IPS DF 4.7 (cell line): ENCODE results near the gene ONECUT1.

Source experiments
- DNase-seq: peaks from one replicate; pipeline ENCODE4 v3.0.0-alpha.2; 2013; ENCODE audit warnings: low spot score; ENCODE audit errors: extremely low read depth

The ONECUT1 gene

DNA sequence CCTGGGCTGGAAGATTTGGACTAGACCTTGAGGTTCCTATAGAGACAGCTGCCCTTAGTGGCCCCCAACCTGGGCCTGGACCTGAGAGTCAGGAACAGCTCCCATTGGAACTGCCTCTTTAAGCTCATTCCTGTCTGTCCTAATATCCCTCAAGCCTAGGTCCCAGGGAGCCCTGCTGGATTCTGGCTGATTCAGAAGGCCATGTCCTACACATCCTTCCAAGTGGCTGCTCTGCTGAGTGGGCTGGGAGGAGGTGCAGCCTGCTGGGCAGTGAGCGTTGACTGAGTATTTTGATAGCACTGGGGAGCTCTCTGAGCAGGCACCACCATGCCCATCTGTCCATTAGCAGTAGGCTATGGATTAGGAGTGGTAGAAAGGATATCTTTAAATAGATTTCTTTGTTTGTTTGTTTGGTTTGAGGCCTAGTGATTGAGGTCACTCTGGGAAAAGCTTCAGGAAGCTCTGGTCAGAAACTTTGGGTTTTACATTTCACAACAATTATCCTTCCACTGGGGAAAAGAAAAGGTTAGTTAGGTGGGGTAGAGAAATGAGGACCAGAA lies 56.4 kb downstream of the ONECUT1 start:
- DNase-seq = no peak

- DNase-seq = no peak
Observed at GRCh38 chr15:52733088-52733487, 57.0 kb downstream of the ONECUT1 start.

DNA sequence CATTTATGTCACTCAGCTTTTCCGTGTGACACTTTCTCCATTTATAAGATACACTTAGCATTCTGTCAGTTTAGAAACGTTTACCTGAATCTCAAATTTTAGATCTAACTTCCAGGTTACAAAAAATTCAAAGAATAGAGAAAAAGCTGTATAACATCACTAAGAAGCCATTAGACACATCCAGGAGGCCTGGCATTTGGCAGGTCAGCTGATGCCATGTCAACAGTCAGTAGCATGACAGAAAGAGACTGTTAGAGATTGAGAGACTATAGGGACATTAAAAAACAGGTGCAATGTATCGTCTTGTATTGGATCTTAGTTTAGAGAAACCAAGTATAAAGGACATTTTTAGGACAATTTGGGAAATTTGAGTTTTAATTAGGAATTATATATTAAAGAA lies 57.6 kb downstream of the ONECUT1 start:
- DNase-seq = no peak

- no peak for DNase-seq
Observed at GRCh38 chr15:52731732-52732470, 58.2 kb downstream of the ONECUT1 start.

- DNase-seq = no peak
Observed at GRCh38 chr15:52731004-52731403, 59.1 kb downstream of the ONECUT1 start.

DNA sequence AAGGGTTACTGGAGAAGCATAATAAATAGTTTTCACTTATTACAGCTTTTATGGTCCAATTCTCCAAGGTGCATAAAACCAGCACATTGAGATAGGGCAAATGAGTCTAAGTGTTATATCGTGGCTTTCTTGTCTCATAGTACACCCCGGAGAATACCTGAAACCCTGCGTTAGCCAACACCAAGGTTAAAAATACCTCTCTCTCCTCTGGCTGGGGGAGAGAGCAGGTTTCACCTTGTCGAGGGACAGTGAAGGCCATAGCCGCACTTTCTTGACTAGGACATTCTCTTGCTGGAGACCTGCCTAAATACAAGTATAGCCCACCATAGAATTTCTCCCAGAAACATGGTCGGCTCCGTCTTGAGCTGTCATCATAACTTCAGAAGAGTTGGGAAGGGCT lies 59.5 kb downstream of the ONECUT1 start:
- no peak for DNase-seq

DNA sequence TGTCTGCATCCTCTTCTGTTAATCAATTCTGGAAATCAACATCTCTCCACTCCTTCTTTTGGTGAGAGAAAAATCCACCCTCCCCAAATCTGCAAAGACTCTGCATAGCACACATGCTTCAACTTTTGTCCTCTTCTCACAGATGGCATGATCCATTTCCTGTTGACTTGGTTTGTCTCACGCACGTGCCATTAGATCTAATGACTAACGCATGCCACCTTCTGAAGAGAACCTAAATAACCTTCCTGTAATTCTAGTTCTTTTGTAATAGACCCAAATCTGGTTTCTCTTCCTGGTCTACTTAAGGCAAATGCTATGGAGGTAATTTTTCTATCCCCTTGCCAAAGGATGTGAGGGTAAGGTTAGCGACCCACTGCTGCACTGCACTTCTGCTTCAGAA lies 60.0 kb downstream of the ONECUT1 start:
- no peak for DNase-seq

GRCh38 chr15:52728899-52729298 lies 61.2 kb downstream of the ONECUT1 start:
- DNase-seq = no peak

DNA sequence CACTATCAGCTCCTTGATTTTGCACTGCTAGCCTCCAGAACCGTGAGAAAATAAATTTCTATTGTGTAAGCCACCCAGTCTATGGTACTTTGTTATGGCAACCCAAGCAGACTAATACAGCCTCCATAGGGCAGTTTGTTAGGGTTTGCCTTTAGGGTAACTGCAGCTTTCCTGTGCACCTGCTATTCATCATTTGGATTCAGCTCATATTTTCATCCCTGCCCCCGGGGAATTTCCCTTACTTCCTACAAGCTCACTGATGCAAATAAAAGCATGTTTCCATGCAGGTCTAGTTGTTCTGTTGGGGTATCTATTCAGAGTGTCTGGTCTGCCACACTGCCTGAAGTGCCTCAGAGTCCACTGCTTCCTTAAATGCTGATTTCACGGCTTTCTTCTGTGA lies 62.3 kb downstream of the ONECUT1 start:
- DNase-seq = no peak

GRCh38 chr15:52726195-52726594 lies 63.9 kb downstream of the ONECUT1 start:
- DNase-seq = no peak

DNA sequence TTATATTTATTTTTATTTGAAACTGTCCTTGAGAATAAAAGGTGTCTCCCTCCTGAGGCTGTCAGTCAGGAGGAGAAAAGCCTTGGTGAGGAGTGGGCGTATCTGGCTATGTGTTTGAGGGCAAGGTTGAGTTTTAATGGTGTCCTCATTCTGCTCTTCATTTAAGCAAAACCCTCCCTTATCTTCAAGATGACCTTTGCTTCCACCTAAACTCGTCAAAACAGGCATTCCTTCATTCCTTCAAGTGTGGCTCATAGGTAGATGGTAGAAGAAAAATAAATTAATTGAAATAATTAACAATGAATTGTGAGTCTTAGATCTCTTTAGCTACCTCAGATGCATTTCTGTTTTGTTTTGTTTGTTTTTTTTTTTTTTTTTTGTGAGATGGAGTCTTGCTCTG lies 71.6 kb downstream of the ONECUT1 start:
- DNase-seq = no peak

- no peak for DNase-seq
Observed at GRCh38 chr15:52717924-52718323, 72.2 kb downstream of the ONECUT1 start.

GRCh38 chr15:52717481-52717880 lies 72.7 kb downstream of the ONECUT1 start:
- DNase-seq = no peak

DNA sequence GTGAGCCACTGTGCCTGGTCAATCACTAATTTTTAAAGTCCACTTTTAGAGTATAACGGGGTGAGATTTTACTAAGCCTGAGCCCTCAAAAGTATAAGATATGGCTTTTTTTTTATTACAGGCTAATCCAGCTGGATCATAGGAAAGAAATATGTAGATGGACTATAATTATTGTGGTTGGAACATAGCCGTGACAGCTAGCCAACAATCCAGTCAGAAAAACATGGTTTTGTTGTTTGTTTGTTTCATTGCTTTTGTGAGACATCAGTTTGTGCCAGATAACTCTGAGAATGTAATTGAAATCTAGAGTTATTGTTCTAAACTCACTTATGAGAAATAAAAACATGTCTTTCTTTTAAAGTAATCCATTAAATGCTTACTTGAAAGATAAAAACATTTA lies 73.6 kb downstream of the ONECUT1 start:
- no peak for DNase-seq

GRCh38 chr15:52715411-52715810 lies 74.7 kb downstream of the ONECUT1 start:
- DNase-seq = no peak

- DNase-seq = no peak
Observed at GRCh38 chr15:52714968-52715367, 75.2 kb downstream of the ONECUT1 start.

- no peak for DNase-seq
Observed at GRCh38 chr15:52710708-52711389, 79.3 kb downstream of the ONECUT1 start.

DNA sequence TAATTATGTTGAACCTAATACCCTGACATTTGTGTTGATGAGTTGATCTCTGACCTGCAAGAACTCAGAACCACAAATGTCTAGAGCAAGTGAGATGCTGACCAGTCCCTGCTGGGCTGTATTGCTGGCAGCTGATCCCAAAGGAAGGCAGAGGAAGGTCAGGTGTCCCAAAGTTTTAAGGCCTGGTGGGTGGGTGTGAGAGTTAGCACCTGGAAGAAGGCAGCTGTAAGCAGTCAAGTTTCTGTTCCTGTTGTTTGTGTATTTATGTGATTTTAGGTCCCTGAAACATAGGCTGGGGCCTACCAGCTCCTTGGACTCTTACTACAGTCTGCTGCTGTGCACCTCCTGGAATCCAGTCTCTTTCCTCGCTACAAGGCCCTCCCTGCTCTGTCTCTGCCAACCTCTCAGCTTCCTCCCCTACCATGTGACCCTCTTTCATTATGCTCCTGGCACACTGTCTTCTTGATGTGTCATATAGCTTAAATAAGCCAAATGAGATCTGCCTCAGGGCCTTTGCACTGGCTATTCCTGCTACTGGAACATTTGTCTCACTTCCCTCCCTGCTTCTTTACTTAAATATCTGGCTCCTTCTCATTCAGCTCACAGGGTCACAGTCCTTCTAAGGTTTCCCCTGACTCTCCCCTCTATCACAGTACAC lies 80.0 kb downstream of the ONECUT1 start:
- no peak for DNase-seq

DNA sequence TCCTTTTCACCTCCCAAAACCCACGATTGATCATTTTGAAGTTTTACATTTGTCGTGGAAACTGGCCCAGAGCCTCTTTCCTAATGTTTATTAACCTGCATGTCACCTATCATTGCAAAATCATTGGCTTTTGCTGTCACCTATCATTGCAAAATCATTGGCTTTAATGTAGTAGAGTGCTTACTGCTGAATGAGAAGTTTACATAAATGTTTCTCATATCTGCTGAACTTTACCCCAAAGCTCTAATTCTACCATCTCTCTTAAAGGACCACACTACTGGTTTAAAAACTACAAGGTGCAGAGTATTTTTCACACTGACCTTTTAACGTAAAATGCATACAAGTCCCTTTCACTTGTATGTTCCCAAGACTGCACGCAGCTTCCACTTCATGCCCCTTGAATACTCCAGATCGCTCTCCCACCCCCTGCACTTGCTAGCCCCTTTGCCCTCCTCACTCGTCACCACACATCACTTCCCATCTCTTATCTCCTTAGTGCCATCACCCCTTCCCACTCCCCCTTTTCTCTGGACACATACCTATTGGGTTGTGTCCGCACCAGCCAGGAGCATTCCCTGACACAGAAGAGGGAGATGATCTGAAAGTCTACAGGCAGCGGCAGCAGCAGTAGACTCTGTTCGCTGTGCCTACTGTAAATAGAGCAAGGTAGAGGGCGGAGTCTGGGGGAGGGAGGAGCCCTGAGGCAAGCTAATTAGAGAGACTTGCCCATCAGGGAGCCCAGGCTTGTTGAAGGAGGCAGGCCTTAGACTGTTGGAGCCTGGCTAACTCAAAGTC lies 80.8 kb downstream of the ONECUT1 start:
- DNase-seq = peak; percentile 51
